Esophagus squamous epithelium (tissue), 4 donors: ENCODE data around the gene CAPZA3.

Experiments
- POLR2A ChIP-seq, 4 donors: fragments of 450-650 bp; IDR thresholded peaks; one replicate each; pipeline ENCODE4 v1.6.1; 2017; ENCODE audit warnings: antibody characterized with exemption in 4 of 4, mild to moderate bottlenecking in 4 of 4, moderate library complexity in 3 of 4
- TF ChIP-seq, protein P1 (sequence below), 6 experiments: fragments of 450-650 bp in 4 of 6; fragments of 200-600 bp in 2 of 6; sonication (generic) in 2 of 6; IDR thresholded peaks; one replicate each; pipeline ENCODE4 v1.5.1; 2016 to 2019; ENCODE audit warnings: antibody characterized with exemption in 6 of 6, mild to moderate bottlenecking in 4 of 6, moderate library complexity in 4 of 6

- TF ChIP-seq, protein P1, sequence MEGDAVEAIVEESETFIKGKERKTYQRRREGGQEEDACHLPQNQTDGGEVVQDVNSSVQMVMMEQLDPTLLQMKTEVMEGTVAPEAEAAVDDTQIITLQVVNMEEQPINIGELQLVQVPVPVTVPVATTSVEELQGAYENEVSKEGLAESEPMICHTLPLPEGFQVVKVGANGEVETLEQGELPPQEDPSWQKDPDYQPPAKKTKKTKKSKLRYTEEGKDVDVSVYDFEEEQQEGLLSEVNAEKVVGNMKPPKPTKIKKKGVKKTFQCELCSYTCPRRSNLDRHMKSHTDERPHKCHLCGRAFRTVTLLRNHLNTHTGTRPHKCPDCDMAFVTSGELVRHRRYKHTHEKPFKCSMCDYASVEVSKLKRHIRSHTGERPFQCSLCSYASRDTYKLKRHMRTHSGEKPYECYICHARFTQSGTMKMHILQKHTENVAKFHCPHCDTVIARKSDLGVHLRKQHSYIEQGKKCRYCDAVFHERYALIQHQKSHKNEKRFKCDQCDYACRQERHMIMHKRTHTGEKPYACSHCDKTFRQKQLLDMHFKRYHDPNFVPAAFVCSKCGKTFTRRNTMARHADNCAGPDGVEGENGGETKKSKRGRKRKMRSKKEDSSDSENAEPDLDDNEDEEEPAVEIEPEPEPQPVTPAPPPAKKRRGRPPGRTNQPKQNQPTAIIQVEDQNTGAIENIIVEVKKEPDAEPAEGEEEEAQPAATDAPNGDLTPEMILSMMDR (IDR thresholded peaks at IDR 0.05) = no peak
- no peak for TF ChIP-seq POLR2A (IDR thresholded peaks at IDR 0.05)
Observed at GRCh38 chr12:18689771-18690170, 48.1 kb upstream of the CAPZA3 start.
